ENCODE measurements around the gene MAP7.

Gene MAP7

GRCh38 chr6:136365776-136366354, 184.4 kb downstream of the MAP7 start:
- TF ChIP-seq, protein P1, sequence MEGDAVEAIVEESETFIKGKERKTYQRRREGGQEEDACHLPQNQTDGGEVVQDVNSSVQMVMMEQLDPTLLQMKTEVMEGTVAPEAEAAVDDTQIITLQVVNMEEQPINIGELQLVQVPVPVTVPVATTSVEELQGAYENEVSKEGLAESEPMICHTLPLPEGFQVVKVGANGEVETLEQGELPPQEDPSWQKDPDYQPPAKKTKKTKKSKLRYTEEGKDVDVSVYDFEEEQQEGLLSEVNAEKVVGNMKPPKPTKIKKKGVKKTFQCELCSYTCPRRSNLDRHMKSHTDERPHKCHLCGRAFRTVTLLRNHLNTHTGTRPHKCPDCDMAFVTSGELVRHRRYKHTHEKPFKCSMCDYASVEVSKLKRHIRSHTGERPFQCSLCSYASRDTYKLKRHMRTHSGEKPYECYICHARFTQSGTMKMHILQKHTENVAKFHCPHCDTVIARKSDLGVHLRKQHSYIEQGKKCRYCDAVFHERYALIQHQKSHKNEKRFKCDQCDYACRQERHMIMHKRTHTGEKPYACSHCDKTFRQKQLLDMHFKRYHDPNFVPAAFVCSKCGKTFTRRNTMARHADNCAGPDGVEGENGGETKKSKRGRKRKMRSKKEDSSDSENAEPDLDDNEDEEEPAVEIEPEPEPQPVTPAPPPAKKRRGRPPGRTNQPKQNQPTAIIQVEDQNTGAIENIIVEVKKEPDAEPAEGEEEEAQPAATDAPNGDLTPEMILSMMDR (IDR thresholded peaks at IDR 0.05), result no peak

DNA sequence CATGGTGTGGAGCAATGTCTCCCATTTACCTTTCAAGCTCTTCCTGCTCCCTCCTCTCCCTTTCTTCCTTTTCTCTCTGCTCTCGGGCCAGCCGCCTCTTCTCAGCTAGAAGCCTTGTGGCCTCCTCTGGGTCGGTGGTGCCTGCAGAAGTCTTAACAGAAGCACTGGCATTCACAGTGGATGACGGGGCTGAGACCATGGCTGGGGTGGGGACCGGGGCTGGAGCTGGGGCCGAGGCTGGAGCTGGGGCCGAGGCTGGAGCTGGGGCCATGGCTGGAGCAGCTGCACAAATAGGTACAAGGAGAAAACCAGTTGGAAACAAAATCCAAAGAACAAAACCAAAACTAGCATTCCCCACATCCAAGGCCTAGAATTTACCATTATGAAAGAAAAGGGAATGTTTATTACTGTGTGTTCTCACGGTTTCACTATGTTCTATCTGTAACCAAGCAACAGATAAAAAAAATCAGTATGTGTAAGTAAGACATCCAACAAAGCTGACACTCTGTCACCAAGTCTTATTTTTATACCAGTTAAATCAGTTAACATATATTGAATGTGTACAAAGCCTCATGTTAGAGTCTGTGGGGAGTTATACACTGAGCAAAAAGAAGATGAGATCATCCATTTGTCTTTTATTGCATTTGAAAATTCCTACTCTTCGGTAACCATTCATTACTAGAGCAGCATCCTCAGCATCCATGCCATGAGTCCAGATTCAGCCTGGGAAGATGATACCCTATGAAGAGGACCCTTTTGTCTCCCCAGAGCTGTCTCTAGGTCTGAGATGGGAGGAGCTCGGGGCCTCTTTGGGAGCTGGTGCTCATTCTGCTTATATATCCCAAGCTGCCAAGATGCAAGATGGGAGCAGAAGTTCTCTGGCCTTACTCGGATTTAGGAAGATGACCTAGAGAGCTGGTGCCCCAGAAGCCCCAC, 187.5 kb downstream of the MAP7 start:
- TF ChIP-seq, protein P1 (IDR thresholded peaks at IDR 0.05), result no peak

DNA sequence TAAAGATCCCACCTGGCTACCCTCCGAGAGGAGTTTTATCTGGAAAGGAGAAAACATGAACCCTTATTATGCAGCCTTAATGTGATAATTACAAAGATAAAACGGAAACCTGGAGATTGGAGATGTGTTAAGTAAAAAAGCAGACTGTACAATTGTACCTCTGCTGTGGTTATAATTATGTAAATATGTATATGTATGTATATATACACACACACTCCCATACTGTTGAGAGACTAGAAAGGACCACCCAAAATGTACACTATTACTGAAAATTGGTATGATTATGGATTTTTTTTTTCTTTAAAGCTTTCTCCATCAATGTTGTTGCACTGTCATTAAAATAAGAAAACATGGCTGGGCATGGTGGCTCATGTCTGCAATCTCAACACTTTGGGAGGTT, 188.4 kb downstream of the MAP7 start:
- TF ChIP-seq, protein P1 (IDR thresholded peaks at IDR 0.05), result no peak

DNA sequence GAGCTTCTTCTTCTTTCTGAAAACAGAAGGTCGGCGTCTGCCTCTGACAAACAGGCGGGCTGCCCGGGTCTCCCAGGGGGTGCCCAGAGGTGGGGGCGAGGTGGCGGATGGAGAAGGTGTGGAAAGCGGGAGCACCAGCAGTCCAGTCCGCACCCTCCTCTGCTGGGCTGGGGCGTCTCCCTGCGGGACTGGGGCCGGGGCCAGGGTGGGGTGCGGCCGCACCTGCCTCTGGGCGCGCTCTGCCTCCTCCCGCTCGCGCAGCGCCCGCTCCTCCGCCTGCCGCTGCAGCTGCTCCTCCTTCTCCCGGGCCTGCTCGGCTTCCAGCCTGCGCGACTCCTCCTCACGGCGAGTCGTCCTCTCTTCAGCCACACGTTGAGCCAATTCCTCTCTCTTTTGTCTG, 189.4 kb downstream of the MAP7 start:
- TF ChIP-seq, protein P1 (IDR thresholded peaks at IDR 0.05), result no peak

DNA sequence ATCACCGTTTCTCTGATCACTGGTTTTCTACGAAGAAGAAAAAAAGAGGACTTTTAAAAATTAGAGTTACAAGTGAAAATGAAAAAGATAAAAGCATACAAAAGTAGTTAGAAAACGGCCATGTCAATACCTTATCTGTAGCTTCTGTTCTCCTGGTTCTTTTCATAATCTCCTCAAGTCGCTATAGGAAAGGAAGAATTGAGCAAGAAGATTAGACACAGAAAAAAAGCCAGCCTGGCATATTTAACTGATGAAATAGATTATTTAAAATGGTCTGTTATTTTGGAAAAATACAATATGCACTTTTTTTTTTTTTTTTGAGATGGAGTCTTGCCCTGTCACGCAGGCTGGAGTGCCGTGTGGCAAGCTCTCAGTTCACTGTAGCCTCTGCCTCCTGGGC, 190.4 kb downstream of the MAP7 start:
- TF ChIP-seq, protein P1 (IDR thresholded peaks at IDR 0.05), result no peak

DNA sequence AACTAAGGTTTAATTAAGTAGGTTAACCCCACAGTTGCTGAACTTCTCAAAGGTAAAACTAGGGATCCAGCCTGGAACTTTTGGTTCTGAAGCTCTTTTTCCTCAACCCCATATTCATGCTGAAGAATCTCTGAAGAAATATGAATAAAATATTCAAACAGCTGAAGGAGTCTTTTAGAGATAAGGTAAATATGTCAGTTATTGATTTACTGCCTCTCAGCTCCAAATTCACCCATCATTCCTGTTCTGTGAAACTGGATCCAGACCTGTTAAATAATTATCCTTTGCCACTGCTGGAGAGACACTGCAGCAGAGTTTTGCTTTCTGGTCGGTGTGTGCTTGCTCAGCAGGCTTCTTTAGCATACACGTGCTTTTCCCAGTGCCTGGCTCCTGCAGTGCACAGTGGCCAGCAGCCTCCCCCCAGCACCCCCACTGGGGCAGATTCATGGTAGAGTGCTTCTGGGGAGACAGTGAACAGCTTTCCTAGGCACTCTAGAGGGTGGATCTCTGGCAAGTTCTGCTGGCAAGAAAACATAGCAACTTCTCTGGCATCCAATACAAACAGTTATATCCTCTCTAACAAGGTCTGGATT, 198.6 kb downstream of the MAP7 start:
- TF ChIP-seq, protein P1 (IDR thresholded peaks at IDR 0.05), result no peak

GRCh38 chr6:136350914-136351313, 199.3 kb downstream of the MAP7 start:
- TF ChIP-seq, protein P1 (IDR thresholded peaks at IDR 0.05), result no peak

Measured in LNCAP (cell line).